OCI-LY3 (cell line): ENCODE data around the gene GINS2.

Source experiments
- H2AFZ ChIP-seq: fragments of 200-600, 300-600 bp; shearing (Covaris generic); 2 replicates; pipeline ENCODE4 v1.6.0; 2014; ENCODE audit warnings: antibody characterized with exemption, low read depth, low read length
- H3K27ac ChIP-seq: fragments of 200-600, 300-600 bp; sonication (generic); 2 replicates; pipeline ENCODE4 v1.5.1; 2014; ENCODE audit warnings: mild to moderate bottlenecking, low read length, moderate library complexity, mixed read lengths
- H3K27me3 ChIP-seq: fragments of 200-600, 300-600 bp; sonication (generic); 2 replicates; pipeline ENCODE4 v1.6.1; 2014; ENCODE audit warnings: low read depth, low read length, mixed read lengths
- H3K36me3 ChIP-seq: fragments of 200-600, 300-600 bp; sonication (generic); replicated peaks from 2 replicates; pipeline ENCODE3; 2014; ENCODE audit warnings: low read depth, low read length, mixed read lengths
- H3K4me1 ChIP-seq: fragments of 300-600, 200-600 bp; sonication (generic); 2 replicates; pipeline ENCODE4 v1.6.1; 2014; ENCODE audit warnings: low read length, mixed read lengths
- H3K4me2 ChIP-seq: fragments of 200-600, 300-600 bp; sonication (generic); 2 replicates; pipeline ENCODE4 v1.6.1; 2014; ENCODE audit warnings: low read length, mixed read lengths
- H3K4me3 ChIP-seq: fragments of 300-600, 200-600 bp; sonication (generic); 2 replicates; pipeline ENCODE4 v1.5.1; 2014; ENCODE audit warnings: antibody characterized with exemption, mild to moderate bottlenecking, low read length, moderate library complexity
- H3K79me2 ChIP-seq: fragments of 300-600, 200-600 bp; shearing (Covaris generic); 2 replicates; pipeline ENCODE4 v1.6.1; 2014; ENCODE audit warnings: mild to moderate bottlenecking, low read length, mixed read lengths
- H3K9ac ChIP-seq: fragments of 300-600, 200-600 bp; shearing (Covaris generic); 2 replicates; pipeline ENCODE4 v1.6.0; 2014; ENCODE audit warnings: mild to moderate bottlenecking, low read length, moderate library complexity
- H3K9me3 ChIP-seq: fragments of 200-600, 300-600 bp; shearing (Covaris generic); 2 replicates; pipeline ENCODE4 v1.6.1; 2014; ENCODE audit warnings: low read length, mixed read lengths; ENCODE audit not compliant: insufficient read depth
- H4K20me1 ChIP-seq: fragments of 200-600, 300-600 bp; sonication (generic); 2 replicates; pipeline ENCODE4 v1.6.1; 2016; ENCODE audit warnings: low read length, mixed read lengths; ENCODE audit not compliant: insufficient read depth
- CTCF ChIP-seq: fragments of 200-600, 300-600 bp; sonication (generic); IDR thresholded peaks from 2 replicates; pipeline ENCODE4 v1.5.1; 2014; ENCODE audit warnings: antibody characterized with exemption, low read length, low read depth
- EZH2phosphoT487 ChIP-seq: fragments of 200-600 bp; shearing (Covaris generic); IDR thresholded peaks from 2 replicates; pipeline ENCODE4 v1.6.1; 2018; ENCODE audit warnings: antibody characterized with exemption, mixed run types, low read depth

GINS2 gene

GRCh38 chr16:85665373-85665740 lies 23.4 kb downstream of the GINS2 start:
- Histone ChIP-seq H3K9me3 (no peaks in the 10 kb centered on the region), H2AFZ (no peak overlapping the region), H3K9ac (no peak overlapping the region), H3K27ac (no peak overlapping the region), H3K79me2 (no peaks in the 10 kb centered on the region), H3K27me3 (no peaks in the 10 kb centered on the region), H3K4me2 (no peak overlapping the region), H4K20me1 (peaks cover 8% of the 10 kb centered on the region), H3K4me3 (no peak overlapping the region), H3K4me1 (no peaks in the 10 kb centered on the region), H3K36me3 (peaks cover 55% of the 10 kb centered on the region)
- TF ChIP-seq EZH2phosphoT487 (no peak), CTCF (no peak)

DNA sequence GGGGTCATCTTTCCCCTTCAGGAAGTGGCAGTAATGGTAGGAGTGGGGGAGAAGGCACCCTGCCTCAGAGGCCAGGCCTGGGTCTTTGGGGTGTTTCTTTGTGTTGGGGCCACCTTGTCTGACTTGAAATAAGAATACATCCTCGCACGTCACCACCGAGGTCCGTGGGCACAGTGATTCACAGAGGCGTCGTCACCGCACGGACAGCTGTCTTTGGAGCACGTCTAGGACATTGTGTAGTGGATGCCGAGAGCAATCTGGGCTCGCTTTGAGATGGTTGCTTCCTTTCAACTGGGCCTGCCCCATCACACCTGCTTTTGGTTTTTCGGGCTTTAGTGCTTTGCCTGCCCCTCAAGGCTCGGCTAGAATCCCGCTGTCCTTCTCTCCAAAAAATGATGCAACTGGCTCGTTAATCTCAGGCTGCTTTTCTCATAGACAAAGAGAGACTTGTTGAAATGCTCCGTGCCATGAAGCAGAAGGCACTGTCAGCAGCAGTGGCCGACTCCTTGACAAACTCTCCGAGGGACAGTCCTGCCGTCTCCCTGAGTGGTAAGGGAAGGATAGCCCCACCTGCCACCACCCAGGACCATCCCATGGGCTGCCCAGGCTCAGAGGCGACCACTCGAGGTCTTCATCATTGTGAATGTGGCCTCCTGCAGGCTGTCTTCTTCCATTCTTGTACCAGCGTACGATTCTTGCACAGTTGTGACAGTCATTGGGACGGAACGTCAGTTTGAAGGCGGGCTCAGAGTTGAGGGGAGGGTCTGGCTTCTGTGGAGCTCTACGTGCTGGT lies 24.0 kb downstream of the GINS2 start:
- Histone ChIP-seq H3K9me3 (no peaks in the 10 kb centered on the region), H3K4me1 (no peaks in the 10 kb centered on the region), H3K36me3 (peaks cover 50% of the 10 kb centered on the region), H3K27me3 (no peaks in the 10 kb centered on the region), H4K20me1 (peaks cover 10% of the 10 kb centered on the region), H3K4me2 (no peak overlapping the region), H3K27ac (no peak overlapping the region), H2AFZ (no peak overlapping the region), H3K9ac (no peak overlapping the region), H3K79me2 (no peaks in the 10 kb centered on the region), H3K4me3 (no peak overlapping the region)
- TF ChIP-seq CTCF = no peak
- TF ChIP-seq EZH2phosphoT487 = no peak

DNA sequence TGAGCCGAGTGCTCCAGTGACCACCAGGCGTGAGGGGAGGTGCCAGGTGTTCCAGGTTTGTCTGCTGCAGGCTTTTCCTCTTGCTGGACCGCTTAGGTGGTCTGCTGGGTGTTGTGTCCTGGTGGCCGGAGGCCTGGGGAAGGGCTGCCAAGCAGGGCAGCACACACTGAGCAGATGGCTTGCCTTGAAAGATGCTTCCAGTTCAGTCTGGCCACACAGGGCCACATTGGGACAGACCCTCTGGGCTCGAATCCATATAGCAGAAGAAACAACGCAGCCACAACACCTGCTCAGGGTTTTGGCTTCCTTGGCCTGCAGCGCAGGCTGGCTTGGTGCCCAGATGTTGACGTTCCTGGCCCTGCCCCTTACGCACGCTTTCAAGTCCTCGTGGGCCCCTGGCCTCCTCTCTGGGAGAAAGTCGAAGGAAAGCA lies 24.8 kb downstream of the GINS2 start:
- no peaks in the 10 kb centered on the region for H3K9me3 ChIP-seq
- H3K9ac ChIP-seq = no peak overlapping the region
- no peaks in the 10 kb centered on the region for H3K79me2 ChIP-seq
- H3K27ac ChIP-seq = no peak overlapping the region
- TF ChIP-seq EZH2phosphoT487 = no peak
- TF ChIP-seq CTCF = no peak
- no peak overlapping the region for H3K4me2 ChIP-seq
- no peaks in the 10 kb centered on the region for H3K4me1 ChIP-seq
- no peak overlapping the region for H3K4me3 ChIP-seq
- peaks cover 7% of the 10 kb centered on the region for H4K20me1 ChIP-seq
- no peak overlapping the region for H2AFZ ChIP-seq
- H3K27me3 ChIP-seq = no peaks in the 10 kb centered on the region
- H3K36me3 ChIP-seq = peaks cover 45% of the 10 kb centered on the region

- Histone ChIP-seq H3K4me1 (no peaks in the 10 kb centered on the region), H3K36me3 (peaks cover 46% of the 10 kb centered on the region), H3K27ac (no peak overlapping the region), H2AFZ (no peak overlapping the region), H3K79me2 (no peaks in the 10 kb centered on the region), H4K20me1 (peaks cover 5% of the 10 kb centered on the region; the same call in 1 of the 2 replicates), H3K4me2 (no peak overlapping the region), H3K9me3 (no peaks in the 10 kb centered on the region), H3K9ac (no peak overlapping the region), H3K27me3 (no peaks in the 10 kb centered on the region), H3K4me3 (no peak overlapping the region)
- TF ChIP-seq CTCF (no peak), EZH2phosphoT487 (no peak)
Observed at GRCh38 chr16:85662976-85663830, 25.6 kb downstream of the GINS2 start.
